Heart right ventricle (tissue), 16 donors: ENCODE measurements around the gene CROCC2. TPM values are rescaled to one million over a fixed set of nuclear protein-coding genes. Genes with fewer than 3 reads are reported as not detected.

ENCODE experiments used
- ATAC-seq, 8 donors: fragments of 200-7000 bp; cut with Tn5 transposase; one replicate each; pipeline ENCODE4 v1.9.1; 2020; ENCODE audit warnings: mild to moderate bottlenecking in 8 of 8, moderate library complexity in 8 of 8, moderate number of reproducible peaks in 1 of 8
- DNase-seq, 2 donors: peaks; one replicate each; pipeline ENCODE4 v3.0.0-alpha.2; 2020
- H3K27ac ChIP-seq, 10 donors: fragments of 200-600 bp; sonication (generic) in 2 of 10; one replicate each; pipeline versions ENCODE4 v1.5.0 to v1.8.0; 2020 to 2022; ENCODE audit warnings: mild to moderate bottlenecking in 3 of 10
- H3K27me3 ChIP-seq, 7 donors: fragments of 200-600 bp; one replicate each; pipeline ENCODE4 v1.8.0; 2021 to 2022; ENCODE audit warnings: mild to moderate bottlenecking in 2 of 7
- H3K36me3 ChIP-seq, 9 donors: fragments of 200-600 bp; sonication (generic) in 1 of 9; one replicate each; pipeline versions ENCODE4 v1.5.0 to v1.8.0; 2020 to 2022; ENCODE audit warnings: mild to moderate bottlenecking in 2 of 9
- H3K4me1 ChIP-seq, 9 donors: fragments of 200-600 bp; sonication (generic) in 1 of 9; one replicate each; pipeline versions ENCODE4 v1.5.0 to v1.8.0; 2020 to 2022; ENCODE audit warnings: mild to moderate bottlenecking in 4 of 9
- H3K4me3 ChIP-seq, 10 donors: fragments of 200-600 bp; sonication (generic) in 2 of 10; one replicate each; pipeline versions ENCODE4 v1.5.0 to v1.8.0; 2020 to 2022; ENCODE audit warnings: mild to moderate bottlenecking in 7 of 10, moderate library complexity in 2 of 10
- H3K9me3 ChIP-seq, 11 donors: fragments of 200-600 bp in 10 of 11; sonication (generic) in 2 of 11; one replicate each; pipeline versions ENCODE4 v1.5.0 to v1.8.0; 2013 to 2022; ENCODE audit warnings: mild to moderate bottlenecking in 2 of 11, control low read depth in 1 of 11, moderate library complexity in 1 of 11
- WGBS, 2 donors: extraction: QIAGEN DNeasy Blood & Tissue Kit; methylation state at CpG; one replicate each; pipeline ENCODE4 v1.1.7; 2013; ENCODE audit warnings: inconsistent platforms in 1 of 2; 5-methylcytosine and 5-hydroxymethylcytosine counted together
- intact Hi-C, 10 donors: fragments of 100-400 bp; cut with DNase I; formaldehyde crosslinking; loops; one replicate each; pipeline versions ENCODE4 v1.11.1 to v1.14.2; 2022
- polyA plus RNA-seq, 2 donors: library from polyadenylated mRNA; stranded (reverse); fragments of 200-250 nt; gene quantifications; one replicate each; pipeline ENCODE4 v1.2.3, GENCODE V29; 2013
- total RNA-seq, 10 donors: library from RNA; stranded (reverse); fragmentation: NEBNext Ultra II Directional in 3 of 10; extraction: Animal tissue kit (Norgen Biotek cat#: 25700) in 3 of 10; gene quantifications; one replicate each; pipeline versions ENCODE4 v1.2.1 to v1.2.4, GENCODE V29; 2021 to 2023
- TF ChIP-seq, protein P1 (sequence below), 9 donors: fragments of 200-600 bp; sonication (generic) in 2 of 9; IDR thresholded peaks; one replicate each; pipeline versions ENCODE4 v1.5.0 to v1.8.0; 2021 to 2022; ENCODE audit warnings: antibody characterized with exemption in 9 of 9, mild to moderate bottlenecking in 5 of 9, moderate library complexity in 1 of 9
- donor health status: Arrhythmogenic right ventricular cardiomyopathy.
- donor health status: ischemic (EF 13 %, LVEDD 7.1; RV severe dilation, severe dysfunction).
- donor health status: healthy with polysubstance abuse.
- donor health status: DM: no; HTN: yes; CAD: no.
- donor health status: DM: no; HTN: no; CAD: no.
- donor health status: ischemic (EF 25% LVEDD 6.9; RV normal size, moderate dysfunction).
- donor health status: ischemic (EF 25% LVEDD 5.7; RV mildly dilated, moderate dysfunction).
- donor health status: healthy.
- donor health status: DM: yes; HTN: yes; CAD: no.
- donor health status: Ischemic cardiomyopathy.
- donor health status: ischemic (EF 35%, LVEDD 5.7; RV mildly dilated, moderate dysfunction).
- donor health status: nonischemic (EF 11% LVEDD 7.7; RV severe dilation, severe dysfunction).
- donor health status: DM: yes; HTN: yes; CAD: no.
- donor health status: PGD.
- donor health status: ischemic (EF 29% LVEDD 5.4; RV normal size, mild dysfunction).
- donor health status: nonischemic (EF 23%, LVEDD 6.1; RV moderate dilation, normal function).

CROCC2 gene
- total and polyA plus RNA-seq, 12 donors: 0.06 TPM; not detected in 11

DNA sequence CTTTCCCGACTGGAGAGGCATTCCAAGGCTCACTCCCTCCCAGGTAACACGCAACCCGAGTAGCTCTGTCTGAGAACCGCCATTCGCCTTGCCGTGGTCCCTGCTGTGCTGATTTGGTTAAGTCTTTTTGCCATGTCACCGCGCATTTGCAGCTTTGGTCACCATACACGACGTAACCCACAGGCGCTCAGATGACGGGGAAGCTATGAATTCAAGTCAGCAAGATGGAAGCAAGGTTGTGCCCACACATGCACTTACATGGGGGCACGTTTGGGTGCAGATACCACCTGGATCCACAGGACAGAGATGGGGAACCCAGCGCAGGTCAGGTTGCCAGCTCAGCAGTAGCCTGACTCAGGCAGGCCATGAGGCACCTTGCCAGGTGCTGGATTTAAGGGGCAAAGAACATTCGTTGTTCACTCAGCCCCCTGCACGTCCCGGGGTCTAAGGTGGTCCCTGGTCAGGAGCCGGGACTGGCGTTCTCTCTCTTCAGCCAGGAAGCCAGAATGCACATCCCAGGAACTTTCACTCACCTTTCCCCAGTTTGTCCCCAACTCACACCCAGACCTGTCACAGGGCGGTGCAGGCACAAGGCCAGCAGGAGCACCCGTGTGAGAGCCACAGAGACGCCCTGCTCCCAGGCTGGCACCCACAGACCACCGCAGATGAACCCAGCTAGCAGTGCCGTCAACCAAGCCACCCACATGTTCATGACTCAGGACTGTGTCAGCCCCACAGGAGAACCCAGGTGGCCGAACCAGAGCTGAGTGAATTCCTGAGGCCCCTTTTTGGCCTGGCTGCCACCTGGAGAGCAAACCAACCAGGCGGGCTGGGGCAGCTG is 112.1 kb downstream of the CROCC2 start:
- ATAC-seq: peak in 1 of 8 donors; percentile 26
- WGBS, 2 donors: 90 to 92% methylated on average over 26 of the region's 26 CpGs
- Histone ChIP-seq H3K9me3 (peaks cover 0 to 18% (median 7%) of the 10 kb centered on the region in 11 donors), H3K27ac (no peak overlapping the region), H3K27me3 (no peaks in the 10 kb centered on the region), H3K36me3 (no peaks in the 10 kb centered on the region), H3K4me1 (no peaks in the 10 kb centered on the region), H3K4me3 (no peak overlapping the region)
- no peak for DNase-seq
- TF ChIP-seq, protein P1, sequence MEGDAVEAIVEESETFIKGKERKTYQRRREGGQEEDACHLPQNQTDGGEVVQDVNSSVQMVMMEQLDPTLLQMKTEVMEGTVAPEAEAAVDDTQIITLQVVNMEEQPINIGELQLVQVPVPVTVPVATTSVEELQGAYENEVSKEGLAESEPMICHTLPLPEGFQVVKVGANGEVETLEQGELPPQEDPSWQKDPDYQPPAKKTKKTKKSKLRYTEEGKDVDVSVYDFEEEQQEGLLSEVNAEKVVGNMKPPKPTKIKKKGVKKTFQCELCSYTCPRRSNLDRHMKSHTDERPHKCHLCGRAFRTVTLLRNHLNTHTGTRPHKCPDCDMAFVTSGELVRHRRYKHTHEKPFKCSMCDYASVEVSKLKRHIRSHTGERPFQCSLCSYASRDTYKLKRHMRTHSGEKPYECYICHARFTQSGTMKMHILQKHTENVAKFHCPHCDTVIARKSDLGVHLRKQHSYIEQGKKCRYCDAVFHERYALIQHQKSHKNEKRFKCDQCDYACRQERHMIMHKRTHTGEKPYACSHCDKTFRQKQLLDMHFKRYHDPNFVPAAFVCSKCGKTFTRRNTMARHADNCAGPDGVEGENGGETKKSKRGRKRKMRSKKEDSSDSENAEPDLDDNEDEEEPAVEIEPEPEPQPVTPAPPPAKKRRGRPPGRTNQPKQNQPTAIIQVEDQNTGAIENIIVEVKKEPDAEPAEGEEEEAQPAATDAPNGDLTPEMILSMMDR (IDR thresholded peaks at IDR 0.05): no peak
- intact Hi-C loops: no loop called here

DNA sequence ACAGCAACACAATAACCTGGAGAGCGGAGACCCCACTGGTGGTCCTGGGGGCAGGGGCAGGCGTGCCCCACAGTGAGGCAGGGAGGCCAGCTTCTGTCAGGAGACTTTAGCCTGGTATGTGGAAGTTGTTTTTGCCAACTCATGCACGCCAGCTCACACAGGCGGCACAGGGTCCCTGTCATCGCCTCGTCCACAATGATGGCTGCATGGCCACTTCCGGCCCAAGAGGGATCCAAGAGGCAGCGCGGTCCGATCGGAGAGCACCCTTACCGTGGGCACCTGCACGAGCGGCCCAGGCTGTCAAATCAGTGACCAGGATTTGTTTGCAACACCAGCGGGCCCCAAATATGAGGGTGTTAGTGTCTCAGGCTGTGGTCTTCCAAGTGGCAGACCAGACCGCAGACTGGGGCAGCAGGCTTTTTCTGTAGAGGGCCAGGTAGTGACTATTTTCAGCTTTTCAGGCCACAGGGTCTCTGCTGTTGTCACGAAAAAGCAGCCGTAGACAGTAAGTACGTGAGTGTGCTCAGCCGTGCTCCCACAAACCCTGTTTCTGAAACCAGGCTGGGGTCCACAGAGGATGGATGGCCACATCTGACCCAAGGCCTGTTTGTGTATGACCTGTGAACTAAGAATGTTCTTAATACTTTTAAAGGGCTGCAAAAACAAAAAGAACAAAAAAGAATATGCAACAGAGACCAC is 113.5 kb downstream of the CROCC2 start:
- TF ChIP-seq, protein P1 (IDR thresholded peaks at IDR 0.05): no peak
- Histone ChIP-seq H3K9me3 (peaks cover 0 to 23% (median 7%) of the 10 kb centered on the region in 11 donors), H3K27ac (no peak overlapping the region), H3K4me1 (no peaks in the 10 kb centered on the region), H3K36me3 (no peaks in the 10 kb centered on the region), H3K27me3 (no peaks in the 10 kb centered on the region), H3K4me3 (no peak overlapping the region)
- ATAC-seq (no peak), DNase-seq (no peak)
- intact Hi-C loops: no loop called here
- WGBS, 2 donors: 96 to 97% methylated on average over 20 of the region's 20 CpGs

DNA sequence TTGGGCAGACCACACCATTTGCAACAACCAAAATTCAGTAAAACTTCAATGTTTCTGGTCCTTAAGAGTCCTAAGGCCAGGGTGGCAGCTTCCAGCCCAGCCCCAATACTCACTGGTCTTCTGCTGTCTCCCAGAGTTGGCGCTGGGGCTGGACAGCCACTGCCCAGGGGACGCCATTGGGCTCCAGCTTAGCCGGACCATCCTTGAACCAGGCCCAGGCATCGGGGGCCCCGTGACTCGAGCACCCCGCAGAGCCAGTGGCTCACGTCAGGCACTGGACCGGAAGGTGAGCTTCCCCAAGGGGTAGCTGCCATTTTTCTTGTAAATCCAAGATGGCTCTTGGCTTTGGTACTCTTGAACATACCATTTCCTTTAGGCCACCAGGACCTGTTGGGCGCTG is 114.1 kb downstream of the CROCC2 start:
- DNase-seq: no peak
- Histone ChIP-seq H3K4me1 (no peaks in the 10 kb centered on the region), H3K9me3 (peaks cover 0 to 29% (median 12%) of the 10 kb centered on the region in 11 donors), H3K27me3 (no peaks in the 10 kb centered on the region), H3K27ac (no peak overlapping the region), H3K4me3 (no peak overlapping the region), H3K36me3 (no peaks in the 10 kb centered on the region)
- TF ChIP-seq, protein P1 (IDR thresholded peaks at IDR 0.05): no peak
- WGBS, 2 donors: 95 to 96% methylated on average over 10 of the region's 10 CpGs
- ATAC-seq: no peak
- intact Hi-C loops: no loop called here

DNA sequence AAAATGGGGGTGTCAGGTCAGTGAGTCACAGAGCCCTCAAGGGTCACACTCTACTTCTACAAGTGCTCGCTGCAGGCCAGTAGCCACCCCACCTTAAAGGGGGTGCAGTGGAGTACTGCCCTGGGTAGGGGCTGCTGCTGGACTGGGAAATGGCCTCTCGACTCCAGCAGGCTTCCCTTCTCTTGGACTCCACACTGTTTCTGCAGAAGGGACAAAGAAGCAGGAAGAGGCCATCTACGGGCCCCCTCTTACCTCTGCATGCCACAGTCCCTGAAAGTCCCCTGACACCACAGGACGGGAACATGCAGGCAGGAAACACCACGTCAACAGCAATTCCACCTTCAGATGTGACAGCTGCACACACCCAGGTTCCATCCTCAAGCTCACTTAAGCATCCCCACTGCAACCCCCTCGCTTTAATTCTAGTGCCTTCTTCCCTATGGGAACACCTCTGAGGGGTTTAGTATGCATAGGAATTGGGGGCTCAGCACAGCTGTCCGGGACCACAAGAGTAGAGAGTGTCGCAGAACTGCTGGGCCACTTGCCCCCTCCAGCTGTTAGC is 114.6 kb downstream of the CROCC2 start:
- peaks cover 0 to 34% (median 17%) of the 10 kb centered on the region in 11 donors for H3K9me3 ChIP-seq
- H3K36me3 ChIP-seq: no peaks in the 10 kb centered on the region
- ATAC-seq: no peak
- 86% methylated on average over 8 of the region's 8 CpGs for WGBS, 2 donors
- no peaks in the 10 kb centered on the region for H3K27me3 ChIP-seq
- no peak overlapping the region for H3K4me3 ChIP-seq
- no peak overlapping the region for H3K27ac ChIP-seq
- intact Hi-C loops: no loop called here
- H3K4me1 ChIP-seq: no peaks in the 10 kb centered on the region
- DNase-seq: no peak
- TF ChIP-seq, protein P1 (IDR thresholded peaks at IDR 0.05): no peak
